H4 (cell line): ENCODE data around the gene LHX4. TPM values are rescaled to one million over a fixed set of nuclear protein-coding genes. Genes with fewer than 3 reads are reported as not detected.
A peak's percentile ranks its signal among the peaks of the same experiment; 100 is the strongest.

Experiments
- DNase-seq: peaks from one replicate; pipeline ENCODE4 v3.0.0-alpha.2; 2015; ENCODE audit warnings: low spot score
- total RNA-seq: library from RNA; depleted of rRNA; stranded (reverse); fragments of >200 nt; shearing (Covaris generic); gene quantifications from 2 replicates; pipeline ENCODE4 v1.2.3, GENCODE V29; 2014

Gene LHX4
- total RNA-seq, 1 experiment from 2014 or later: 0.15 TPM

- DNase-seq: no peak
These were observed 2.0 kb upstream of the LHX4 start for GRCh38 chr1:180227861-180228647.

DNA sequence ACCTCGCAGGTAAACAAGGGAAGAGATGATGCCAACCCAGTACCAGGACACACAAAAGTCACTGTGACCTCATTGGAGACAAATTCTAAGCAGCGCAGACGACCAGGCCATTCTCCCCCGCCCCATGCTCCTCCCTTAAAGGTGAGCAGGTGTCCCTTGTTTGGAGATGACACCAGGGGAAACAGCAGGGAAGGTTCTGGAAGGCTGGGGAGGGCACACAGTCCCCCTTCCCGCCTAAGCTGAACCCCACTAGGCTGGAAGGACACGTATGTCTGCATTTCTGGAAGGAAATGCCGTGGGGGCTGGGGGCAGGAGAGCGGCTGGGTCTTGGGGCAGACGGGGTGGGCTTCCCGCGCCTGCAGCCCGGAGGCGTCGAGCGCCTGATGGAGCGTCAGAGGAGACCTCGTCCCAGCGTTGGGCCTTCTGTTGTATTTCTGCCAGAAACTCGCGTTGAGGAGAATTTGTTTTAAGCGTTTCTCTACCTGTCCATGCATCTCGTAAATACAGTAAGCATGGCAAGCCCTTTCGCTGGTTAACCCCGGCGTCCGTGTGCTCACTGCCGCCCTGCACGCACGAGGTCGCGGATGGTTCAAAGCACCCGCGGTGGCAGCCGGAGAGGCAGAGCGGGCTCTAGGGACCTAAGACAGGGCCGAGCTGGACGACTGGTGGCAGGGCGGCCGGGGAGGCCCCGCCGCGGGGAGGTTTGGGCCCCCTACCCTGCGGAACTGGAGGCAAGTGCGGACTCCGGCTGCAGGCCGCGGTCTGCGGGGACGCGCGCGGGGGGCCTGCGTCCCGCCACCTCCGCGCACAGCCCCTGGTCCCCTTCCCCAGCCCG, 1.2 kb upstream of the LHX4 start:
- DNase-seq: no peak

GRCh38 chr1:180230416-180230790, 339 bp downstream of the LHX4 start:
- no peak for DNase-seq

GRCh38 chr1:180230791-180231505, 884 bp downstream of the LHX4 start:
- DNase-seq: no peak

GRCh38 chr1:180231506-180231921, 1.4 kb downstream of the LHX4 start:
- peak; percentile 50 for DNase-seq

DNA sequence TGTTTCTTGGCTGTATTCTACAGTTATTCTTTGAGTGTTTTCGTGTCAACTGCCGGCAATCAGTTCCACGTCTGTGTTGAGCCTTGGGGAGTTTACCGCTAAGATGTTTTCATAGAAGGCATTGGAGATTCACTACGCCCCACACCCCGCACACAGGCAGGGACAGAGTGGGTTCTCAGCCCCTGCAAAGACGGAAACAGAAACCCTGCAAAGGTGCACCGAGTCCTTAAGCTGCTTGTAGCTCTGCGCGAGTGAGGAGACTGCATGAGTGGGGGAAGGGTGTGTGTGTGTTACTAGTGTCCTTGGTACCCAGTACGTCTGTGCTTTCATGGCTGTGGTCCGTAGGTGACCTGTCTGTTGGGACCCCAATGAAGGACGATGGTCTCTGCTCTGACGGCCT, 1.9 kb downstream of the LHX4 start:
- no peak for DNase-seq

GRCh38 chr1:180232521-180233043, 2.5 kb downstream of the LHX4 start:
- DNase-seq: no peak

GRCh38 chr1:180233191-180234011, 3.3 kb downstream of the LHX4 start:
- DNase-seq: no peak

DNA sequence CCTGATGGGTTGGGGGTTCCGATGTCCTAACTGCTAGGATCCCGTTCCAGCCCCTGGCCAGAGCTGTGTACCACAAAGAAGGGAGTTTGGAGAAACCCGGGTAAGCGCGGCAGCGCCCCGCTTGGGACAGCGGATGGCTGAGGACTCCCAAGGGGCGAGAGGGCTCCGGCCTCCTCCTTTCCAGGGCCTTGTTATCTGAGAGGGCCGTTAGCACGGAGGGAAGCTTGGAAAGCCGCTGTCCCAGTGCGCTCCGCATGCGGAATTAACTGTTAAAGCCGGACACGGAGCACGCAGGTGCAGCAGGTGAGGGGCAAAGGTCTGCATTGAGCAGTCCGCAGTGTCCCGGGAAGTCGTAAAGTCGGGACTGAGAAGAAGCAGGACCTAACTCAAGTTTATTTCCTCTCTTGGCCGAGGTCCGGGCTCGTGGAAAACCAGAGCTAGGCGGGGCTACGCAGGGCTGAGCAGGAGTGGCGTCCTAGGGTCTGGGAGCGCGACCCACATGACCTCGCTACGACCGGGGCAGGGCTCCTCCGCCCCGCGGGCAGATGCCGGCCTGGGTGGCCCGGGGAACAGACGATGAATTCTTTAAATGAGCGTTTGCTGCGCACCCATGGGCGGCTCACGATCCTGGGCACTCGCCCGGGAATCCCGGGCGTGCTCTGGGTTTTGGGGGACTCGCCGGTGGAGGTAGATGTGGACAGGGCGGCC, 4.5 kb downstream of the LHX4 start:
- DNase-seq: no peak

DNA sequence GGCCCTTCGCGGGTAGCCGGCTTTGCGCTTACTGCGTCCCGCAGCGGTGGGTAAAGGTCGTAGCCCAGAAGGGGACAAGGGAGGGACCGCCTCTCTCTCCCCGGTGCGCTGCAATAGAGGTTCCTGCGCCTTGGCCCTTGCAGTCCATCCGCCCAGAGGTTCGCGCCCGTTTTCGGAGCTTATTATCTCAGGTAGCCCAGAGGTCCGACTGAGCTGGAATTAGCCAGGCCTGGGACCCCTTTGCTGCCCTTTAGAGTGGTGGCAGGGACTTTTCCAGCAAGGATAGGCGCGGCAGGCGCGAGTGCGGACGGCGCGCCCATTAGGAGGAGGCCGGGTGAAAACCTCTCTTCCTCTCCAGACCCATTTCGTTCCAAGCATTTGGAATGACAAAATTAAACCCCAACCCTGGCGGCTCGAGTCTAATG, 5.0 kb downstream of the LHX4 start:
- no peak for DNase-seq

GRCh38 chr1:180235502-180236239, 5.6 kb downstream of the LHX4 start:
- no peak for DNase-seq

DNA sequence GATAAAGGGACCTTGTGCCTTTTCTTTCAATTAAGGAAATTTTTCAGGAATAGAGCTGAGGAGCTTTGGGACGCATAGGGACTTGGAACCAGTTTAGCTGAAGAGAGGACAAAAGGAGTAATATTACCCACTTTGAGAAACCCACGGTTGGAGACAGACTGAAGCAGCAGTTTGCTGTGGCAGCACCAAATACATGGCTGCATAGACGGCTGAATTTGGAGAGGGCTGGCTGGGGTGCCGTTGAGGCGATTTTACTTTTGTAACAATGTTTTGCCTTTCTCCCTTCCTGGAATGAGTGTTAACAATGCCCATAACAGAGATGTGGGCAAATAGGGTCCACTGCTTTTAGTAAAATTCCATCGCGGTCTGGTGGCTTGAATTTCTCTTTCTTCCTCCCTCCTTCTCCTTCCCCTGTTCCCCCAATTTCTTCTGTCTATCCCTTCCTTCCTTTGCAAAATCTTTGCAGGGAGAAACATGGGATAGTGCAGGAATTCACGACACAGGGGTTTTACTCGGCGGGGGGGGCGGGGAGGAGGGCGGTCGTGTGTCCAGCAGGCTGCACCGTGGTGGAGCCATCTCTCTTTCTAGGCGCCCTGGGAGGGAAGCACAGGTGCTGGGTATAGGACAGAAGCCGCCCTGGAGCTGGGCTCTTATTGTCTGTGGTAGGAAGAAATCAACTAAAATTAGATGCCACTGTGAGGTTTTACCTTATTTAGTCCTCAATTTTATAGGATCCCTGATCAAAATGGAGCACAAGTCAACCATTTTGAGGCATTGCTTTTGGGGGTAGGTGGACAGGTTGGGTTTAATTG, 6.8 kb downstream of the LHX4 start:
- no peak for DNase-seq

DNA sequence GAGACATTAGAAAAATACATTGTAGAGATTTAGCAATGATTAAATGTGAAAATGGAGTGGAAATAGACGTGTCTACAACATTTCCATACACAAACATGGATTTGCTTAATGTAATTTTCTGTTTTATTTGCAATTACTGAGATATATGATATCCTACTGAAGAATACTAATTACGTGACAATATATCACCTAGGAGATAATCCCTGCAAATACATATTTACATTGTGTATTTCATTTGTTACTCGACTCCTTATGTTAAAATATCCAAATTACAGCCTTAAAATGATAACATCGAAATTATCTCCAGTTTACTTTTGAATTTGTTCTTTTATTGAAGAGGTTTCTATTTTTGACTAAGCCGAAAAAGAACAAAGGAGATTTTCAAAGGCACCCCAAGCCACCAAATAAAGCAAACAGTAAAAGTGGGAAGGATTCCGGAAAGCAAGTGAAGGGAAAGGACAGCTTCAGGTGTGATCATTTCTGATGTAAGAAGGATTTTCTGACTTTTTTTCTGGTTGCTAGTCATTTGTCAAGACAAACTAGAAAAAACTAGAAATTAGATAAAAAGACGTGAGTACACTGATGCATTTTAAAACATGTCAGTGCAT, 7.9 kb downstream of the LHX4 start:
- DNase-seq: no peak

GRCh38 chr1:180238675-180239074, 8.6 kb downstream of the LHX4 start:
- no peak for DNase-seq

DNA sequence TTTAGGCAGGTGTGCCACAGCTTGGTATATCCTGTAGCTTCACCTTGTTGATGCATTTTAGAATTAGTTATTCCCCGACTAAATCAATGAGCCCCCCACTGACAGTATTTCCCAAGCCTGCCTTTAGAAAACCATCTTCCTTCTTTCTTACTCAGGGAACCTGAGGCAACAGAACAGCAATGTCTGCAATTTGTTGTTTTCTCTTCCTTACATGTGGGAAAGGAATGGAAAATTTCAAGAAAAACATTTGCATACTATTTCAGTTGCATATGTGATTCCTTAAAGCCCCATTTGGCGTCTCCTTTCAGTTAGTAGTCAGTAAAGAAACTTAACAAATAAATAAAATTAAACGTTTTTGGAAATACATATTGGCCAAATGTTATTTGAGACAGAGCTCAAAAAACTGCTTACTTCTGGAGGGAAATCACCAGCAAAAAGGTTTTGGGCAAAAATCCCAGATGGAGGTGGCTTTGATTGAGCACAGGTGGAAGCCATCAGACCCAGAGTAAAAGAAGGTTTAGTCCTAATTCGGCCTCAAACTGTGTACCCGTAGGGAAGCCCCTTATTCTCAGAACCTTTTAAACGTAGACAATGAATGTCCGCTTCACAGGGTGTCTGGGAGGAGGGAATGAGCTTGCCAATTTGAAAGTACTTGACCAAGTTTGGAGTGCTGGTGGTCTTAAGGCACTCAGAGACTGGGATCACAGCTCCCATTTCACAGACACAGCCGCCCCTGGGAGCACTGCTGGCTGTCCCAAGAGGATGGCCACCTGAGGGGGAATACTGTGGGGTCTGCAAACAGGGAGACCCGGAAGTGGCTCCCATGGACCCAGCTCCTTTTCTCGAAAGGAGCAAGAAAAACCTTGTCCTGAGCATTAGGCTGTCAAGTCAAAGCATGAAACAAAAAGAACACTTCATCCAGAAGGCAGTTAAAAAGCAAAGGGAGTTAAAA, 9.4 kb downstream of the LHX4 start:
- no peak for DNase-seq

- DNase-seq: no peak
These were observed 11.9 kb downstream of the LHX4 start for GRCh38 chr1:180241716-180242544.
